ENCODE data around the gene LAMTOR4.
A peak's percentile ranks its signal among the peaks of the same experiment; 100 is the strongest.
"Not testable (repeated sequence)": the region's sequence is repeated elsewhere in the genome, so short reads cannot be mapped to it uniquely, and the experiment has no call there.

LAMTOR4 gene

DNA sequence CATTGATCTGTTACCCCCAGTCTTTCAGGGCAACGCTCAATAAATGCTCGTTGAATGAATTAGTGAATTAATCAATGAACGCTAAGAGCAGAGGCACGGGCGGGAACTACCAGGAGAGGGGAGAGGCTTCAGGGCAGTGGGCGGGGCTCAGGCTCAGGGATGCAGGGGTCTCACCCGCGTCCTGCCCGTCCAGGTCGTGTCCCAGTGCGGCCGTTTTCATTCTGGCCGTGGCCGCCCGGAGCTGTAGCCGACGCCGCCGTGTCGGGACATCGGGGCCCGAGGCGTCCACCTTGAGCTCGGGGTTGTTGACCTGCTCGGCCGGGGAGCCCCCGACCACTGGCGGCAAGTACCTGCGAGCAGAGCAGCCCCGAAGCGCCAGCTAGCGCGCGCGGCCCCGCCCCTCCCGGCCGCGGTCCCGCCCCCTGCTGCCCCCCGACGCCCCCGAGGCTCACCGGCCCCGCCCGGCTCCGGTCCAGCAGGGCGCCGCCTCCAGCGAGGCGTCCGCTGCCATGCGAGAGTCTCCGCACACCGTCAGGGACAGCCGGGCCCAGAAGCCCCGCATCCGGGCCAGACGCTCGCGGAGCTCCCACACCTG is 22.5 kb downstream of the LAMTOR4 start:
- DNase-seq (ENCODE audit: low read depth) = no peak

DNA sequence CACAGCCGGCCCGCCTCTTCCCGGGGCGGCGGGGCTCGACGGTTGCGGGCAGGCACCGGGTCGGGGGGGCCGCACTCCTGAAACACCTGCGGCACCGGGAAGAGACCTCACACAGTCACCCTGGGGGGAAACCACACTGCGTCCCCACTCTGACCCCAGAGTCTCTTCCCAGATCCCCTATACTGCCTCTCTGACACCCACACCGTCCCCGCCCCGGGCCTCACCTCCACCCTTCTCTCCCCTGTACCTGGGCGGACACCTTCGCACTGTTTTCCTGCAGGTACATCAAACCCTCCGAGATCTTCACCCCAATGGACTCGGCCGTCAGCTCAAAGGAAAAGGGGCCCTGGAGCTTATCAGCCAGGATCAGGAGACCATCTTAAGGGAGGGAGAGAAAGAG is 23.1 kb downstream of the LAMTOR4 start:
- DNase-seq (ENCODE audit: low read depth) = no peak

DNA sequence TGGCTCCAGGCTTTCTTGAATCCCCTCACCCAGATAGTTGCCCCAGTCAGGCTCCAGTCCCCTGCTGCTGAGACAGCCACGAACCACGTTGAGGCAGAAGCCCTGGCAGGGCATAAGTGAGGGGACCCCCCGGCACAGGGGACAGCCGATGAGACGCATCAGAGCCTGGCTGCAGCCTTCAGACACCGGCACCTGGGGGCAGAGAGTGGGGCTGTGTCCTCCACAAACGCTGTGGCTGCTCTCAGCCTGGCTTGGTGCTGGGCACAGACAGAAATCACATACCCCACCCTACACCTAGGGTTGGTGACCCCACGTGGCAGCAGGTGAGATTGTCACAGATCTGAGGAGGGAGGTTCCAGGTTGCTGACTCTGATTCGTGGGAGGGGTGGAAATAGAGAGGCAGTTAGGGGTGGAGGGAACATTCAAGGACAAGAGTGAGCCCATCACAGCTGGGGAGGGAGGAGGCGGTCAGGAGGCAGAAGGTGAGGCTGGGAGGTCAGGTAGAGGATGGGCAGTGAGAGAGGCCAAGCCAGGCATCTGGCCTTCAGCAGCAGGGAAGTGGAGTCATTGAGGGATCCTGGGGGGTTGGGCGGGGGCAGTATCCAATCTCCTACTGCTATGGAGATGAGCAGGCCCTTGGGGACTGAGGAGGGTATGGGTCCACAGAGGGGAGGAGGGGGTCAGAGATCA is 25.2 kb downstream of the LAMTOR4 start:
- no peak for DNase-seq (ENCODE audit: low read depth)

DNA sequence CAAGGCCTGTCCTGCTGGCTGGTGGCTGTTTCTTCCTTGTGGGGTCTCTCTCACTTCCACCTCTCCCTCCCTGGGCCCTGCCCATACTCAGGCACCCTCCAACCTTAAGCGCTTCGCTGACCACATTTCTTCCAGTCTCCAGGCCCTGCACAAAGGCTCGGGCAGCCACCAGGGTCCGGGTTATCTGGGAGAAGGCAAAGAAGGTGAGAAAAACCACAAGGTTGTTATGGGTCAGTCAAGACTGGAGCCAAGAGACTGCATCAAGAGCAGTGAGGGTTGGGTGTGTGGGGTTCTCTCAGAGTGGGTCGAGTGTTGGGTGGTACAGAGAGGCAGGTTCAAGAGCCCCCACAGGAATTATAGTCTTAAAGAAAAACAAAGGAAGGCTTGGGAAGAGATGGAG is 25.9 kb downstream of the LAMTOR4 start:
- no peak for DNase-seq (ENCODE audit: low read depth)

DNA sequence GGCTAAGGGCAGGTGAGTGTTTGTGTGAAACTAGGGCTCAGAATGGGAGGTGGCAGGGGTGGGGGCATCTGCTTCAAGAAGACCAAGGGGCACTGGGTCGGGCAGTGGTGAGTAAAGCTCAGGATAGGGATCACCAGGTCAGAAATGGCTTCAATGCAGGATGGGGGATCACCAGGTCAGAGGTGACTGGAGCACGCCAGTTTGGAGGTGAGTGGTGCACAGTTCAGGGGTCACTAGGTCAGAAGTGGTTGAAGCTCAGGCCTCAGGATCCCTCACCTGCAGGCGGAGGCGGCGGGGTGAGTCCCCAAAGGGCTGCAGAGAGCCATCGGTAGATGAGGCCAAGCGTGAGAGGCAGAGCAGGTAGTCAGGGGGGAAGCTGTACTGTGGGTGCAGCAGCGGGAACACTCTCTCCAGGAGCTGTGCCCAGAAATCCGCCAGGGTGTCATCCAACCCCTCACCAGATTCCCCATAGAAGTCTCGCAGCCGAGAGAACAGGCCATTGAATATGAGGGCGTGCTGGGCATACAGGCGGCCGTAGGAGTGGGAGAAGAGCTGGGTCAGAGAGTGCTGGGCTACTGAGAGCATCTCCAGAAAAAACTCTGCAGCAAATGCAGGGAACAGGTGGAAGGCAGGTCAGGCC is 26.7 kb downstream of the LAMTOR4 start:
- DNase-seq (ENCODE audit: low read depth) = no peak

DNA sequence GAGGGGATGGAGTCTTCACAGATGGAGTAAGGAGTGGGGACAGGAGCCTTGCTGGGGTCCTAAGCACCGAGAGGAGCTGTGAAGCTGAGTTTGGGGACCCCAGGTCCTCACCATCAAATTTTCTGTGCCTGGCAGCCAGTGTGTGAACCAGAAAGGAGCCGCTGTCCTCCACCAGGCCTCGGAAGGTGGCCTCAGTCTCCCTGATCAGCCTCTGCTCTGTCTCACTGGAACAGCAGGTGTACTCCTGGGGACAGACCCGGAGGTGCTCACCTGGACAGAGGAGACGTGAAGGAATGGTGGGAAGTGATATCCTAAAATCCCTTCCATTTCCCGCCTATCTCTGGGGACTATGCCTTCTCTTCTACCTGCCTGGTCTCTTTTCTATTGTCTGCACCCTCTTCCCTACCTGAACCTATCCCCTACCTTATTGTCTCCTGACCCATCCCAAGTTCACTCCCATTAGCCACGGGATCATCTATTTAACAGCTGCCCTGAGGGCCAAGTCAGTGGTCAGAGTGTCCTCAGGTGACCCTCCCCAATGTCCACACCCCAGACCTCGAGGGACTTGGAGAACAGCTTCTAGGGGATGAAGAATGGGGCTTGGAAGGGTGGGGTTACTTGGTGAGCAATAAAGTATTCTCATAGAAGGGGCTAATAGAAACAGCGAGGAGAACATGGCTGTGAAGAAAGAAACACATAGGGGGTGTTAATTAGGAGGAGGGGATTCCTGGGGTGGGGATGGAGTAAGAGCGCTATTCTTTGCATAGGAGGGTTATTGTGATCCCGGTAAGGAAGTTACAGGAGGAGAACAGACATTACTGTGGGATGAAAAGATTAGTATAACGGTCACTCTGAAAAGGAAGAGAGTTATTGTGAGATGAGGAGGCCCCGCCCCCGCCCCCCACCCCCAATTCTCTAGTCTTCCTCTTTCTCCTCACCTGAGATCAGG is 27.7 kb downstream of the LAMTOR4 start:
- DNase-seq (ENCODE audit: low read depth) = no peak

DNA sequence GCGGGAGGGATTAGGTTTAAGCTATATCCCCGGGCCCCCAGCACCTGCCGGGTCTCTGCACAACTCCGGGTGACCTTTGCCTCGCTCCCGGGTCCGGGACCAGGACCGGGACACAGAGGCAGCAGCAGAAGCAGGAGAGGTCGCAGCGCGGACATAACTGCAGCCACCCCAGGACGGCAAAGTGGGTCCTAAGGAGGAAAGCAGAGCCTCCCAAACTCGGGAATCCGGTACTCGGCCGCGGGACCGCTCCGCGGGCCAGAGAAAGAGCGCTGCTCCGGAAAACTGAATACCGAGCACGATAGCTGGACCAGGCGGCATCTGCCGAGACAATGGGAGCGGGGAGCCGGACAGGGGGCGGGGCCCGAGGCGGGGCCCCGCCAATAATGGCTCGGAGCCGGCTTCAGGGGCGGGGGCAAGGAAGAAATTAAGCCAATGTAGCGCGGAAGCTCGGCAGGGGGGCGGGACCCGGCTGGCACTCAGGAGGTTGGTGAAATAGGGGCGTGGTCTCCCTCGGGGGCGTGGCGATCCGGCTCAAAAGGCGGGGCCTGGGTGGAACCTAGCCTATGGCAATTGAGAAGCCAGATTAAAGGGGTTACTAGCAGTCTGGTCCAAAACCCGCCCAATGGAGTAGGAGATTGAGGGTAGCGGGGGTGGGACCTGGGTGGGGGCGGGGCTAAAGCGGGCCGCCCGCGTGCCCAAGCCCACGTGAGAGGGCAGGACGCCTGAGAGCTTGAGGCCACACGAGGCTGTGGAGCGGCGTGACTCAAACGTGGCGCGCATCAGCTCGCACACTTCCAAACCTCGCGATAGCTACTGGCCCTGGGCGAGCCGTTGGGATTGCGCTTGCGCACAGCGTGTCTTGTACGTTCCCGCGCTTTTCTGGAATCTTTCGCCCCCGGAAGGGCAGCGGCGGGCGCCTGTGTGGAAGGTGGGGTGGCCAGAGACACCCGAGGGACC is 28.6 kb downstream of the LAMTOR4 start, which contains the start of the genes GPC2 and STAG3:
GPC2 (minus strand) TSS at position 337 of the 957 bp plus-strand sequence; CDS start at position 155, 182 bp downstream.
STAG3 (plus strand) TSS at position 874 of the 957 bp plus-strand sequence. CDS start 2,639 bp downstream, outside the sequence.
- peak; percentile 97 for DNase-seq (ENCODE audit: low read depth)

DNA sequence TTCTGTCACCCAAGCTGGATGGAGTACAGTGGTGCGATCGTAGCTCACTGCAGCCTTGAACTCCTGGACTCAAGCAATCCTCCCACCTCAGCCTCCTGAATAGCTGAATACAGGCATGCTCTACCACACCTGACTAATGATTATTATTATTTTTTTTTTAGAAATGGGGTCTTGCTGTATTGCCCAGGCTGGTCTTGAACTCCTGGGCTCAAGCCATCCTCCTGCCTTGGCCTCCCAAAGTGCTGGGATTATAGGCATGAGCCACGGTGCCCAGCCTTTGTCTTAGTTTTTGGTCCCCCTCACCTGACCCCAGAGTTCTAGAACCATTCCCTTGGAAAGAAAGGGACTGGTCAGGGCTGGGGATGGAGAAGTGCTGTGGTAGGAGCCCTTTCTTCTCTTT is 31.4 kb downstream of the LAMTOR4 start:
- not testable (repeated sequence) for DNase-seq (ENCODE audit: low read depth)

DNA sequence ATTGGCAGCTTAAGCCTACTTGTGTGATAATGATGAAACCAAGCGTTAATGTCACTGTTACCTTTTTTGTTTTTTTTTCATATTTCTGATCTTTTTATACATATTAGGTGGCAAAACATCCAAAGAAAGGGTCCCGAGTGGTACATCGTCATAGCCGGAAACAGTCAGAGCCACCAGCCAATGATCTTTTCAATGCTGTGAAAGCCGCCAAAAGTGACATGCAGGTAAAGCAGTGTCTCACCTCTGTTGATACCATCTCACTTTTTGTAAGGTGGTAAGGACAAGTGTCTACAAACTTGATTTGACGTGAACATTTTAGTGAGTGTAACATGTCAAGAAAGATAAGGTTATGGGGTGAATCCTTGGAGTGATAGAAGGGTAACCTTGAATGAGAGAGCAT is 33.9 kb downstream of the LAMTOR4 start:
- not testable (repeated sequence) for DNase-seq (ENCODE audit: low read depth)

DNA sequence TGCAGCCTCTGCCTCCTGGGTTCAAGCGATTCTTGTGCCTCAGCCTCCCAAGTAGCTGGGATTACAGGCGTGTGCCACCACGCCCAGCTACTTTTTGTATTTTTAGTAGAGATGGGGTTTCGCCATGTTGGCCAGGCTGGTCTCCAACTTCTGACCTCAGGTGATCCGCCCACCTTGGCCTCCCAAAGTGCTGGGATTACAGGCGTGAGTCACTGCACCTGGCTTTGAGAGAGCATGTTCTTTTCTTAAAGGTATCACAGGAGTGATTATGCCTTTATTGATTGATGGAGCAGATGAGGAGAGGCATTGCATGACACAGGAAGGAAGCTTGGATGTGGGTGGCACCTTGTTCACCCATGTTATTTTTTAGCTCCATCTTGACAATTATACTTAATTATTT is 34.4 kb downstream of the LAMTOR4 start:
- not testable (repeated sequence) for DNase-seq (ENCODE audit: low read depth)

DNA sequence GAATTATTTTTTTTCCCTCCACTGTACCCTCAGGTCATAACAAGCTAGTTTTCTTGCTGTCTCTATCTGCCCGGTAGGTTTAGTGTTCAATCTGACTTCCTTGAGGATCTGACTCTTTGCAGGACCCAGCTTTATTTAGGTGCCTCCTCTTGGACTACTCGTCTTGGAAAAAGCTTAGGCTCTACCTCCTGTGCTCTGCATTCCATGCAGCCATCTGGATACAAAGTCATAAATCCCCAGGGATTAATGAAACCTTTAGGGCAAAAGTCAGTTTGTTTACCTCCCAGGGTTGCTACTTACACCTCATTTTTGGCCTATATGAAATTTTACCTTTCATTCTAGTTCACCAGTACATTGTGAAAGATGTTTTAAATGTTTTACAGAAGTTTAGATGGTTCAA is 37.0 kb downstream of the LAMTOR4 start:
- no peak for DNase-seq (ENCODE audit: low read depth)

DNA sequence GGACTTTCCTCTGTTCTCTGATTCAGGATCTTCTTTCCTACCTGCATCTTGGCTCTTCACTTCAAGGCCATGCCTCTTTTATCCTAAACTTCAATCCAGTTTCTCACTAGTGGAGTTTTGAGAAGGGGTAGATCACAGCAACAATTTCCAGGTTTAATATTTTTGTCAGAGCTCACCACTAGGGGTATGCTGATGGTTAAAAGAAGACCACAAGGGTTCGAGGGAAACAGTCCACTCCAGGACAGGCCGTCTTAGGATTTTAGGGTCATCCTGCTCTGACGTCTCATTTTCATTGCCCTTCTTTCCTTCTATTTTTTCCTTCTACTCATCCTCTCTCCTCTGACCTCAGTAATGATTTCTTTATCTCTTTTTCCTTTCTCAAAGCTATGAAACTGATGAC is 40.3 kb downstream of the LAMTOR4 start:
- DNase-seq (ENCODE audit: low read depth) = no peak

DNA sequence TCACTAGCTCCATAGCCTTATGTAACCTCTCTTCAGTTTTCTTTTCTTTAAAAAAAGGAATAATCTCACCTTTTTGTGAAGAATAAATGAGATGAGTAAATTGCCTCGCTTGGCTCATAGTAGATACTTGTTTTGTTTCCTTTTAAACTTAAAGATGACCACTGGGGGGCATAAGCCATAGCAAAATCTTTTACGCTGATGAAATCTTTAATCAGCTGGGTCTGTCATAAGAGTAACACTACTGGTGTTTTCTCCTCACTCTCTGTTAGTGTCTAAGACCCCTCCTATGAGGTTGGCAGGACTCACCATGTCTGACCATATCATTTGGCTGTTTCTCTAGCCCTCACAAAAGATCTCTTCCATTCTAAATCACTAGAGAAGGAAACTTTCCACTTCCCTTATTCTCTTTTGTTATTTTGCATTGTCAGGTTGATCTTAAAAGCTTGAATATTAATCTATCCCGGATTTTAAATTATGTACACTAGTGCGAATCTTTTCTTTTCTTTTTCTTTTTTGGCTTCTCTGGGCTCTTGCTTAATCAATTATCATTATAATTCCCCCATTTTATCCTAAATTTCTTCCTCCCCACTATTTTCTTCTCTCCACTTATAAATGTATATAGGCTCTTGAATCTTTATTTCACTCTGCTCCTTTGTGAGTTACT is 41.5 kb downstream of the LAMTOR4 start:
- no peak for DNase-seq (ENCODE audit: low read depth)

DNA sequence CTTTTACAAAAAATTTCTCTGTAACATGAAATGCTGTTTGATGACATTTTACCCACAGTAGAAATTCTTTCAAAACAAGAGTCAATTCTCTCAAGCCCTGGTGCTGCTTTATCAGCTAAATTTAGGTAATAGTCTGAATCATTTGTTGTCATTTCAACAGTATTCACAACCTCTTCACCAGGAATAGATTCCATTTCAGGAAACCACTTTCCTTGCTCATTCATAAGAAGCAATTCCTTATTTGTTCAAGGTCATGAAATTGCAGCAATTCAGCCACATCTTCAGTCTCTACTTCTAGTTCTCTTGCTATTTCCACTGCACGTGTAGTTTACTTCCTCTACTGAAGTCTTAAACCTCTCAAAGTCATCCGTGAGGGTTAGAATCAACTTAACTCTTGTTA is 43.1 kb downstream of the LAMTOR4 start:
- no peak for DNase-seq (ENCODE audit: low read depth)

DNA sequence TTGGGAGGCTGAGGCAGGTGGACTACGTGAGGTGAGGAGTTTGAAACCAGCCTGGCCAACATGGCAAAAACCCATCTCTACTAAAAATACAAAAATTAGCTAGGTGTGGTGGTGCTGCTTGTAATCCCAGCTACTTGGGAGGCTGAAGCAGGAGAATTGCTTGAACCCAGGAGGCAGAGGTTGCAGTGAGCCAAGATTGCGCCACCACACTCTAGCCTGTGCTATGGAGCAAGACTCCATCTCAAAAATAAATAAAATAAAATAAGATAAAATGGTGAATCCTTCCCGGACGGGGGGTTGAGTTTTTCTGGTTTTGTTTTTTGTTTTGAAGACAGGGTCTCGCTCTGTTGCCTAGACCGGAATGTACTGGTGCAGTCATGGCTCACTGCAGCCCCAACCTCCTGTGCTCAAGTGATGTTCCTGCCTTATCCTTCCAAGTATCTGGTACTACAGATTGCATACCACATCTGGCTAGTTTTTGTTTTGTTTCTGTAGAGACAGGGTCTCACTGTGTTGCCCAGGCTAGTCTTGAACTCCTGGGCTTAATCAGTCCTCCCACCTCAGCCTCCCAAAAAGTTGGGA is 43.7 kb downstream of the LAMTOR4 start:
- DNase-seq (ENCODE audit: low read depth) = not testable (repeated sequence)

DNA sequence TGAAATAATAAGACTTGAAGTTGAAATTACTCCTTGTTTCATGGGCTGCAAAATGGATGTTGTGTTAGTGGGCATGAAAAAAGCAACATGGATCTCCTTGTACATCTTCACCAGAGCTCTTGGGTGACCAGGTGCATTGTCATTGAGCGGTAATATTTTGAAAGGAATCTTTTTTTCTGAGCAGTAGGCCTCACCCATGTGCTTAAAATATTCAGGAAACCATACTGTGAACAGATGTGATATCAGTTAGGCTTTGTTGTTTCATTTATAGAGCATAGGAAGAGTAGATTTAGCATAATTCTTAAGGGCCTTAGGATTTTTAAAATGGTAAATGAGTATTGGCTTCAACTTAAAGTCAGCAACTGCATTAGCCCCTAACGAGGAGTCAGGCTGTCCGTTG is 44.3 kb downstream of the LAMTOR4 start:
- no peak for DNase-seq (ENCODE audit: low read depth)

DNA sequence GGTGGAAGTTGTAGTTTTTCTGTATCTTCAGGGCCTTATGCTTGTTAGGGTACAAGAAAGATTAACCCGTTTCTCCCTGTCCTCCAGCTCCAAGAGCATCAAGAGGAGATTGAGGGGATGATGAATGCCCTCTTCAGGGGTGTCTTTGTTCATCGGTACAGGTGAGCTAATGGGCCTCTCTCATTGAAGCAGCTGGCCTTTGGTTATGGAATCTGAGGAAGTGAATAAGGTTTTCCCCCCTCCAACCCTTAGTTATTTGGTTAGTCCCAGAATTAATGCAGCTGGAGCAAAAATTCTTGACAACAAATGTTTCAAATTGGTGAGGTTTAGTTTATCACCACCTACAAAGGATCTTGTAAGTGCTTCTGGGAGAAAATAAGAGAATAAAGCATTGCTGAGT is 46.5 kb downstream of the LAMTOR4 start:
- DNase-seq (ENCODE audit: low read depth) = no peak

DNA sequence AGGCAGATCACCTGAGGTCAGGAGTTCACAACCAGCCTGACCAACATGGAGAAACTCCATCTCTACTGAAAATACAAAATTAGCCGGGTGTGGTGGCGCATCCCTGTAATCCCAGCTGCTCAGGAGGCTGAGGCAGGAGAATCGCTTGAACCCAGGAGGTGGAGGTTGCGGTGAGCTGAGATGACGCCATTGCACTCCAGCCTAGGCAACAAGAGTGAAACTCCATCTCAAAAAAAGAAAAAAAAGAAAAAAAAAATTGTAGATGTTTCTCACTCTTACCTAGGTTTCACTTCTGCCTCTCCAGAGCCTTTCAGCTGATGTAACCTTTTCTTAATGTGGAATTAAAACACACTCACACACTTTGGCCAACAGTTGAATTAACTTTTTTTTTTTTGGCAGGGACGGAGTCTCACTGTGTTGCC is 47.2 kb downstream of the LAMTOR4 start:
- DNase-seq (ENCODE audit: low read depth) = not testable (repeated sequence)

DNA sequence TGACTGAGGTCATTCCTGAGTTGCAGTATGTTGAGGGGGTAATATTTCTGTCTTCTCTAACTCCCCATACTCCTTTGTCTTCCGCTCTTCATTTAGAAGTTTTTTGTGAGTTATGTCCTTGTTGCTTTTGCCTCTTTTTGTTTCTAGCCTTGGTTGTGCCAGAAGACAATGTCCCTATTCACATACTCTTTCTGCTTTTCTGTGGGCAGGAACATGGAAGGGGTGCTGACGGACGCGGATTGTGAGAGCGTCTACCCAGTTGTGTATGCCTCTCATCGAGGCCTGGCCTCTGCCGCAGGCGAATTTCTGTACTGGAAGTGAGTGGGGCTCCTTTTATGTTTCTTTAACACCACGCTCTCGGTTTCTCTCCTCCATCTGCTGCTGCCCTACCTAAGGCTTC is 49.5 kb downstream of the LAMTOR4 start:
- no peak for DNase-seq (ENCODE audit: low read depth)

DNA sequence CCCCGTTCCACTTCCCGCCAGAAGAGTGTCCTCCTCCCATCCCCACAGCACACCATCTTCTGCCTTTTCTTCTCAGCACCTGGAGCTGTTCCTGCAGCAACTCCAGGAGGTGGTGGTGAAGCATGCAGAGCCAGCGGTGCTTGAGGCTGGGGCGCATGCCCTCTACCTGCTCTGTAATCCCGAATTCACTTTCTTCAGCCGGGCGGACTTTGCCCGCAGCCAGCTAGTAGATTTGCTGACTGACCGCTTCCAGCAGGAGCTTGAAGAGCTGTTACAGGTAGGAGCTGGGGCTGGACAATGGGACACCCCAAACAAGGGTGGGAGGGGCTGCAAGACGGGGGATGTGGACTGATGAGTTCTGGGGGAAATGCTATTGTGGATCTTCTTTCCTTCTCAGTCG is 52.0 kb downstream of the LAMTOR4 start:
- DNase-seq (ENCODE audit: low read depth) = no peak
